NB4 (cell line): ENCODE results near the gene CCDC120.

Experiments used
- CTCF ChIP-seq: IDR thresholded peaks from one replicate; pipeline ENCODE4 v1.5.1; 2012; ENCODE audit warnings: low read depth, low read length
- POLR2A ChIP-seq: IDR thresholded peaks from 2 replicates; pipeline ENCODE4 v1.6.1; 2011; ENCODE audit warnings: mild to moderate bottlenecking; ENCODE audit not compliant: insufficient read length; ENCODE audit errors: extremely low read depth

GRCh38 chrX:49111791-49112190, 53.0 kb downstream of the CCDC120 start:
- TF ChIP-seq POLR2A (no peak), CTCF (no peak)
